GM23338 (cell line): Measurements from ENCODE around the gene PRG3. TPM values are rescaled to one million over a fixed set of nuclear protein-coding genes. Genes with fewer than 3 reads are reported as not detected.

ENCODE experiments used
- ATAC-seq: fragments of 200-7000 bp; cut with Tn5 transposase; 3 replicates; pipeline ENCODE4 v1.9.1; 2020
- DNase-seq: peaks from one replicate; pipeline ENCODE4 v3.0.0-alpha.2; 2015; ENCODE audit warnings: low spot score
- H2AFZ ChIP-seq: fragments of 200-600 bp; sonication (generic); 2 replicates; pipeline ENCODE4 v1.8.0; 2016; ENCODE audit warnings: antibody characterized with exemption, mild to moderate bottlenecking, moderate library complexity
- H3F3A ChIP-seq: fragments of 200-600 bp; sonication (generic); replicated peaks from 2 replicates; pipeline ENCODE4 v1.8.0; 2017; ENCODE audit warnings: antibody characterized with exemption, mixed run types, low read depth
- H3K27ac ChIP-seq: fragments of 200-600 bp; sonication (generic); 2 replicates; pipeline ENCODE4 v1.6.1; 2016; ENCODE audit warnings: low read depth
- H3K27me3 ChIP-seq: fragments of 200-600 bp; sonication (generic); 2 replicates; pipeline ENCODE4 v1.8.0; 2016; ENCODE audit warnings: mild to moderate bottlenecking, mixed run types, moderate library complexity; ENCODE audit not compliant: insufficient read depth
- H3K36me3 ChIP-seq: fragments of 200-600 bp; sonication (generic); 2 replicates; pipeline ENCODE4 v1.8.0; 2016; ENCODE audit warnings: mild to moderate bottlenecking; ENCODE audit not compliant: insufficient read depth
- H3K4me1 ChIP-seq: fragments of 200-600 bp; sonication (generic); 2 replicates; pipeline ENCODE4 v1.8.0; 2016; ENCODE audit warnings: mild to moderate bottlenecking, moderate library complexity; ENCODE audit not compliant: insufficient read depth
- H3K4me2 ChIP-seq: fragments of 200-600 bp; sonication (generic); 2 replicates; pipeline ENCODE4 v1.7.1; 2017; ENCODE audit warnings: mixed run types
- H3K4me3 ChIP-seq: fragments of 200-600 bp; sonication (generic); 2 replicates; pipeline ENCODE4 v1.6.1; 2016; ENCODE audit warnings: mixed run types
- H3K79me2 ChIP-seq: fragments of 200-600 bp; sonication (generic); replicated peaks from 2 replicates; pipeline ENCODE4 v1.8.0; 2017; ENCODE audit warnings: mild to moderate bottlenecking; ENCODE audit not compliant: insufficient read depth
- H3K9me2 ChIP-seq: fragments of 200-600 bp; sonication (generic); 2 replicates; pipeline ENCODE4 v1.8.0; 2017; ENCODE audit not compliant: insufficient read depth
- H4K20me1 ChIP-seq: fragments of 200-600 bp; sonication (generic); replicated peaks from 2 replicates; pipeline ENCODE4 v1.8.0; 2017; ENCODE audit warnings: mild to moderate bottlenecking; ENCODE audit not compliant: insufficient read depth
- H3K27ac Mint-ChIP-seq: 2 replicates; pipeline ENCODE4 v1.8.0; 2020; ENCODE audit warnings: inconsistent platforms, mild to moderate bottlenecking, moderate library complexity, mixed read lengths
- H3K27me3 Mint-ChIP-seq: 3 replicates; pipeline ENCODE4 v1.8.0; 2022; ENCODE audit warnings: low read depth, mild to moderate bottlenecking, moderate library complexity, mixed read lengths, inconsistent platforms; ENCODE audit not compliant: insufficient read depth, poor library complexity
- H3K36me3 Mint-ChIP-seq: 3 replicates; pipeline ENCODE4 v1.8.0; 2021; ENCODE audit warnings: low read depth, mild to moderate bottlenecking, inconsistent platforms, moderate library complexity, mixed read lengths
- H3K4me1 Mint-ChIP-seq: 3 replicates; pipeline ENCODE4 v1.8.0; 2020; ENCODE audit warnings: mild to moderate bottlenecking, inconsistent platforms, mixed read lengths
- H3K4me3 Mint-ChIP-seq: 3 replicates; pipeline ENCODE4 v1.8.0; 2021; ENCODE audit warnings: moderate library complexity, mild to moderate bottlenecking, inconsistent platforms, mixed read lengths
- H3K9me3 Mint-ChIP-seq: 3 replicates; pipeline ENCODE4 v1.8.0; 2020; ENCODE audit warnings: moderate library complexity, mild to moderate bottlenecking, inconsistent platforms, mixed read lengths
- CREB1 ChIP-seq: fragments of 250-450 bp; sonication (Bioruptor Pico); IDR thresholded peaks from 2 replicates; pipeline ENCODE4 v1.5.0; 2020; ENCODE audit warnings: low read depth, mild to moderate bottlenecking, moderate library complexity
- CTCF ChIP-seq, 2 experiments: fragments of 200-600 bp in 1 of 2; sonication (generic) in 1 of 2; conservative IDR thresholded peaks; 2 replicates each; pipeline versions ENCODE4 v1.5.1 to v1.6.1; 2016 to 2017; ENCODE audit warnings: antibody characterized with exemption in 2 of 2, low read depth in 2 of 2, mild to moderate bottlenecking in 2 of 2, moderate library complexity in 1 of 2
- ETS1 ChIP-seq: IDR thresholded peaks from 2 replicates; pipeline ENCODE4 v1.6.1; 2016; ENCODE audit warnings: antibody characterized with exemption
- JUNB ChIP-seq: IDR thresholded peaks from one replicate; pipeline ENCODE4 v1.6.1; 2016; ENCODE audit warnings: antibody characterized with exemption; ENCODE audit not compliant: unreplicated experiment
- POLR2AphosphoS5 ChIP-seq: IDR thresholded peaks from 2 replicates; pipeline ENCODE4 v1.6.1; 2016; ENCODE audit warnings: antibody characterized with exemption, low read depth
- REST ChIP-seq: IDR thresholded peaks from one replicate; pipeline ENCODE4 v1.6.1; 2018; ENCODE audit warnings: antibody characterized with exemption; ENCODE audit not compliant: unreplicated experiment
- ZNF114 ChIP-seq: fragments of 250-450 bp; sonication (Bioruptor Pico); IDR thresholded peaks from 2 replicates; pipeline ENCODE4 v1.5.0; 2020; ENCODE audit warnings: mild to moderate bottlenecking, moderate library complexity
- ZNF331 ChIP-seq: fragments of 250-450 bp; sonication (Bioruptor Pico); IDR thresholded peaks from 2 replicates; pipeline ENCODE4 v1.5.0; 2020; ENCODE audit warnings: low read depth, mild to moderate bottlenecking, moderate library complexity
- ZNF462 ChIP-seq: fragments of 250-450 bp; sonication (Bioruptor Pico); IDR thresholded peaks from 2 replicates; pipeline ENCODE4 v1.5.0; 2020; ENCODE audit warnings: mild to moderate bottlenecking, moderate library complexity
- polyA plus RNA-seq: library from polyadenylated mRNA; unstranded; fragments of >200 nt; fragmentation: Nextera tagmentation; extraction: Ambion mirVana; gene quantifications from 2 replicates; pipeline ENCODE4 v1.2.1, GENCODE V29; 2016
- total RNA-seq: library from RNA; depleted of rRNA; stranded (reverse); fragments of >200 nt; shearing (Covaris generic); gene quantifications from 2 replicates; pipeline ENCODE4 v1.2.3, GENCODE V29; 2014

The PRG3 gene
- total and polyA plus RNA-seq, 2 experiments from 2014 or later, result not detected

GRCh38 chr11:57344826-57345225 is 36.1 kb downstream of the PRG3 start:
- H3K4me2 ChIP-seq, result no peak overlapping the region
- H3K4me1 Mint-ChIP-seq, result peaks cover 43% of the 10 kb centered on the region
- H3K36me3 Mint-ChIP-seq, result no peaks in the 10 kb centered on the region; the same call in 2 of the 3 replicates
- no peaks in the 10 kb centered on the region for H3K9me2 ChIP-seq
- H3K4me1 ChIP-seq, result peaks cover 35% of the 10 kb centered on the region
- H3K27ac ChIP-seq, result no peak overlapping the region
- peaks cover 28% of the 10 kb centered on the region for H3K27me3 Mint-ChIP-seq
- H3K9me3 Mint-ChIP-seq, result no peaks in the 10 kb centered on the region
- H3K4me3 Mint-ChIP-seq, result no peak overlapping the region
- no peaks in the 10 kb centered on the region for H3K36me3 ChIP-seq
- peak overlapping the region; percentile 98 for H2AFZ ChIP-seq
- H3K4me3 ChIP-seq, result no peak overlapping the region
- H4K20me1 ChIP-seq, result no peaks in the 10 kb centered on the region
- peaks cover 4% of the 10 kb centered on the region; the same call in 1 of the 2 replicates for H3K27me3 ChIP-seq
- peak in 1 of 2 experiments; percentile 22; a peak in 1 of 4 replicates for TF ChIP-seq CTCF (conservative IDR thresholded peaks at IDR 0.05; ENCODE audit: low read depth in 2 of 2)
- no peak for TF ChIP-seq ZNF331
- no peak for TF ChIP-seq JUNB
- no peak for TF ChIP-seq CREB1 (CRISPR knock-in tag)
- no peak for TF ChIP-seq ZNF114 (CRISPR knock-in tag)
- TF ChIP-seq ETS1, result no peak
- no peak for TF ChIP-seq POLR2AphosphoS5
- H3F3A ChIP-seq, result 0 out of 2 replicates have a peak, but pooled peaks cover 3% of the 10 kb centered on the region
- no peaks in the 10 kb centered on the region for H3K79me2 ChIP-seq
- no peak overlapping the region for H3K27ac Mint-ChIP-seq
- ATAC-seq (no peak), DNase-seq (no peak)

GRCh38 chr11:57343825-57344224 is 37.1 kb downstream of the PRG3 start:
- H3K4me2 ChIP-seq, result peak overlapping the region; percentile 27; the same call in 1 of the 2 replicates
- H3K4me3 Mint-ChIP-seq, result no peak overlapping the region
- H3K4me1 Mint-ChIP-seq, result peaks cover 51% of the 10 kb centered on the region
- TF ChIP-seq ZNF462 (CRISPR knock-in tag) (no peak), JUNB (no peak), REST (no peak), ZNF331 (no peak), ZNF114 (CRISPR knock-in tag) (no peak)

More at GRCh38 chr11:57343825-57344224, 37.1 kb downstream of the PRG3 start:
- Histone ChIP-seq H3F3A (0 out of 2 replicates have a peak, but pooled peaks cover 3% of the 10 kb centered on the region), H3K27ac (no peak overlapping the region), H3K4me3 (no peak overlapping the region), H2AFZ (peak overlapping the region; percentile 72), H3K79me2 (no peaks in the 10 kb centered on the region), H3K9me2 (no peaks in the 10 kb centered on the region), H4K20me1 (no peaks in the 10 kb centered on the region), H3K27me3 (peaks cover 8% of the 10 kb centered on the region; the same call in 1 of the 2 replicates), H3K4me1 (peaks cover 43% of the 10 kb centered on the region), H3K36me3 (no peaks in the 10 kb centered on the region)
- no peak for ATAC-seq
- no peak overlapping the region for H3K27ac Mint-ChIP-seq
- DNase-seq, result no peak
- peaks cover 22% of the 10 kb centered on the region for H3K27me3 Mint-ChIP-seq
- no peaks in the 10 kb centered on the region for H3K9me3 Mint-ChIP-seq
- no peaks in the 10 kb centered on the region; the same call in 2 of the 3 replicates for H3K36me3 Mint-ChIP-seq
